IPS-18a (cell line): Measurements from ENCODE around the gene CBARP.
A peak's percentile ranks its signal among the peaks of the same experiment; 100 is the strongest.

Source experiments
- H3K27ac ChIP-seq: one replicate; pipeline ENCODE4 v1.5.1; 2013; ENCODE audit warnings: low read length
- H3K27me3 ChIP-seq: one replicate; pipeline ENCODE4 v1.6.1; 2013; ENCODE audit warnings: mild to moderate bottlenecking, low read length; ENCODE audit not compliant: control insufficient read depth, insufficient read depth
- H3K36me3 ChIP-seq: one replicate; pipeline ENCODE4 v1.6.1; 2013; ENCODE audit warnings: low read depth, low read length; ENCODE audit not compliant: control insufficient read depth
- H3K4me1 ChIP-seq: one replicate; pipeline ENCODE4 v1.6.1; 2013; ENCODE audit warnings: low read depth, low read length; ENCODE audit not compliant: control insufficient read depth
- H3K4me3 ChIP-seq: one replicate; pipeline ENCODE4 v1.5.1; 2013; ENCODE audit warnings: low read length
- H3K9ac ChIP-seq: one replicate; pipeline ENCODE4 v1.6.1; 2013; ENCODE audit warnings: mild to moderate bottlenecking, low read length, moderate library complexity
- H3K9me3 ChIP-seq: one replicate; pipeline ENCODE4 v1.6.1; 2013; ENCODE audit warnings: low read depth, low read length; ENCODE audit not compliant: control insufficient read depth

The CBARP gene

DNA sequence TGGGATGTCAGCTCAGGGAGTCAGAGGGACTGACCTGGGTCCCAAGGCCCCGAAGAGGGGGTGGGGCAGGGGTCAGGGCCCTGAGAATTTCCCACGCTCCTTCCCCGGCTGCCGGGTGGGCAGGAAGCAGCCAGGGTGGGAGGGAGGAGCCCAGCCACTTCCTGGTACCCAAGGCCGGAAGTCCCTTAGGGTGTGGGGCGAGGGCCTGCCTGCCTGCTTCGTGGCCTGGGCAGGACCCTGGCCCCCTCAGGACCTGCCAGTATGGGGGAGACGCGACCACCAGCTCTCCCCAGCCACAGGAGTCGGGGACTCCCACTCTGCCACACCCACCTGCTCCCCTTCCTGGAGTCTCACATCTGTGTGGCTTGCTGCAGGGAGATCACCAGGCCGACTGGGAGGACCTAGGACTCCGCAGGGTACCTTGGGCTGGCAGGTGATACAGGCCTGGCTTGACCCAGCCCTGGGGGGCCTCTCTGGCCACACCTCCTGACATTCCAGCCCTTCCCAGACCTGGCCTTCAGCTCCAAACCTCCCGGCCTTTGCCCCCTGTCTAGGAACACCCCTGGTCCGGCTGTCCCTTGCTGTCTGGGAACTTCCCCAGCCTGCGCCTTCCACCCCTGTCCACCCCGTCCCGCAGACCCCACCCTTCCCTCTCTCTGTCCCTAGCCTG, 21.5 kb upstream of the CBARP start:
- peaks cover 36% of the 10 kb centered on the region for H3K36me3 ChIP-seq
- H3K27ac ChIP-seq, result peak overlapping the region; percentile 45
- H3K4me3 ChIP-seq, result no peak overlapping the region

DNA sequence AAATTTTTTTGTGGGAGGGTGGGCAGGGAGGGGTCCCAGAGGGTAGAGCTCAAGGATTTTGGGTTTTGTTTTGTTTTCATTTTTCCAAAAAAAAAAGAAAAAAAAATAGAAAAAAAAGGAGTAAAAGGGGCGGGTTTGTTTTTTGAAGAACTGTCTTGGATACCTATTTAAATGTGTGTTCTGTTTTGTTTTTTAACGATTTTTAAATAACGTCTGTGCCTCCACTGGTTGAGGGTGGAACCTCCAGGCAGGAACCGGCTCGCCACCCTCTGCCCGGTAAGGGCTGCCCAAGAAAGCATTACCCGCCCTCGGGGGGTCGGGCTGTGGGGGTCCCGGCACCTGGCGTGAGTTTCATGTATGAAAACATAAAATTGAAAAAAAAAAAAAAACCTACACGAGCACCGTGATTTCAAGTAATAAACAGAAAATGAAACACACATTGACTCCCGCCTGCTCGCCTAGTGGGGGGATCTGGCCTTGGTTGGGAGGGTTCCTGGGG, 21.0 kb upstream of the CBARP start:
- Histone ChIP-seq H3K36me3 (peaks cover 40% of the 10 kb centered on the region), H3K27ac (no peak overlapping the region), H3K9me3 (no peaks in the 10 kb centered on the region), H3K27me3 (no peaks in the 10 kb centered on the region), H3K4me1 (peaks cover 30% of the 10 kb centered on the region), H3K4me3 (no peak overlapping the region), H3K9ac (no peak overlapping the region)

More for the DNA sequence above, 21.5 kb upstream of the CBARP start:
- Histone ChIP-seq H3K27me3 (no peaks in the 10 kb centered on the region), H3K9me3 (no peaks in the 10 kb centered on the region), H3K9ac (peak overlapping the region; percentile 5), H3K4me1 (peaks cover 30% of the 10 kb centered on the region)

DNA sequence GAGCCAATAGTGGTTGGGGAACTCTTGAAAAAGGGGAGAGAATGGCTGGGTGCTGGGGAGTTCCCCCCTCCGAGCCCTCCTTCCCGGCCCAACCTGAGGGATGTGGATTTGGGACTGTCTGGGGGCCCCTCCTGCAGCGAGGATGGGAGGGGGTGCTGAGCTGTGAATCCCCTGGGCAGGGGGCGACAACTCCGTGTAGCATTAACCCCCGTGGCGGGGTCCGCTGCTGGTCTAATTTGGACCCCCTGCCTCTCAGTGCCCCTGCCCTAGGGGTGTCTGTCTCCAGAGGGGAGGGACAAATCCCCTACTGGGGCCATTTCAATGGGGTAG, 20.3 kb upstream of the CBARP start:
- H3K4me3 ChIP-seq, result no peak overlapping the region
- no peak overlapping the region for H3K27ac ChIP-seq
- no peak overlapping the region for H3K9ac ChIP-seq
- H3K4me1 ChIP-seq, result peaks cover 29% of the 10 kb centered on the region
- H3K36me3 ChIP-seq, result peaks cover 40% of the 10 kb centered on the region
- no peaks in the 10 kb centered on the region for H3K9me3 ChIP-seq
- H3K27me3 ChIP-seq, result no peaks in the 10 kb centered on the region

- Histone ChIP-seq H3K9ac (no peak overlapping the region), H3K4me1 (peaks cover 24% of the 10 kb centered on the region)
These were observed 19.8 kb upstream of the CBARP start for GRCh38 chr19:1257475-1258162.

GRCh38 chr19:1256646-1257474, 19.1 kb upstream of the CBARP start:
- peaks cover 41% of the 10 kb centered on the region for H3K36me3 ChIP-seq
- H3K27me3 ChIP-seq, result no peaks in the 10 kb centered on the region
- no peak overlapping the region for H3K9ac ChIP-seq
- no peaks in the 10 kb centered on the region for H3K9me3 ChIP-seq
- H3K4me1 ChIP-seq, result peaks cover 16% of the 10 kb centered on the region
- H3K27ac ChIP-seq, result no peak overlapping the region
- H3K4me3 ChIP-seq, result no peak overlapping the region

More at GRCh38 chr19:1257475-1258162, 19.8 kb upstream of the CBARP start:
- Histone ChIP-seq H3K27ac (no peak overlapping the region), H3K4me3 (no peak overlapping the region), H3K9me3 (no peaks in the 10 kb centered on the region), H3K36me3 (peaks cover 40% of the 10 kb centered on the region), H3K27me3 (no peaks in the 10 kb centered on the region)

DNA sequence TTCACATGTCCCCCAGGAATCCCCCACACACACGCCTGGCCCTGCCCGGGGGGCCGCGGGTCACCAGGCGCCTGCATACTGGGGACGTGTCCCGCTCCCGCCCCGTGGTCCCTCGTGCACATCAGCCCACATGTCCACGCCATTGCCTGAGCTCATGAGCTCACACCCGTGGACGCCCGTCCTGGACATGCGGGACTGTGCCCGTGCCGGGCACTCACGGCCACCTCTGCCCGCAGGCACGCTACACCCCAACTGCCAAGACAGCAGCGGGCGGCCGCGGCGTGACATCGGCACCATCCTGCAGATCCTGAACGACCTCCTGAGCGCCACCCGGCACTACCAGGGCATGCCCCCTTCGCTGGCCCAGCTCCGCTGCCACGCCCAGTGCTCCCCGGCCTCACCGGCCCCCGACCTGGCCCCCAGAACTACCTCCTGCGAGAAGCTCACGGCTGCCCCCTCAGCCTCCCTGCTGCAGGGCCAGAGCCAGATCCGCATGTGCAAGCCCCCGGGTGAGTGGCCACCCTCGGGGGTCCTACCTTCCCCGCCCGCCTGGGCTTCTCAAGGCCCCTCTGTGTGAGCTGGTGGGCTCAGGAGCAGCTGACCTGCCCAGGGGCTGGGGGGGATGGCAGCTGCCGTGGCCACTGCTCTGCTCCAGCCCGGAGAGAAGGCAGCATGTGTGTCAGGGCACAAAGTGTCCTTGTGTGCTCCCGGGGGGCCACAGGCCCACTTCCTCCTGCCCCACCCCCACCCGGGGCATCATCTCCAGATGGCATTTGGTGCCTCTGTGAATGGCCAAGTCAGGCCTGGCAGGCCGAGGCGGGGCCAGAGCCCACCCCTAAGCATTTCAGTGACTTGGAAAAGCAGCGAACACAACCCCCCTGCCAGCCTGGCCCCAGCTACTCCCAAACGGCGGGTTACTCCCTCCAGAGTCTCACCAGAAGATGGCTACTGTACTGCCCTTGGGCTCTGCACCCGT, 17.7 kb upstream of the CBARP start:
- H3K9me3 ChIP-seq, result no peaks in the 10 kb centered on the region
- H3K27me3 ChIP-seq, result no peaks in the 10 kb centered on the region
- no peak overlapping the region for H3K9ac ChIP-seq
- H3K4me1 ChIP-seq, result peaks cover 13% of the 10 kb centered on the region
- no peak overlapping the region for H3K4me3 ChIP-seq
- H3K27ac ChIP-seq, result no peak overlapping the region
- peaks cover 47% of the 10 kb centered on the region for H3K36me3 ChIP-seq

- H3K4me3 ChIP-seq, result no peak overlapping the region
- H3K4me1 ChIP-seq, result peaks cover 8% of the 10 kb centered on the region
- no peak overlapping the region for H3K27ac ChIP-seq
- H3K9ac ChIP-seq, result no peak overlapping the region
- no peaks in the 10 kb centered on the region for H3K27me3 ChIP-seq
- no peaks in the 10 kb centered on the region for H3K9me3 ChIP-seq
- H3K36me3 ChIP-seq, result peaks cover 47% of the 10 kb centered on the region
These were observed 16.9 kb upstream of the CBARP start for GRCh38 chr19:1254530-1255185.

DNA sequence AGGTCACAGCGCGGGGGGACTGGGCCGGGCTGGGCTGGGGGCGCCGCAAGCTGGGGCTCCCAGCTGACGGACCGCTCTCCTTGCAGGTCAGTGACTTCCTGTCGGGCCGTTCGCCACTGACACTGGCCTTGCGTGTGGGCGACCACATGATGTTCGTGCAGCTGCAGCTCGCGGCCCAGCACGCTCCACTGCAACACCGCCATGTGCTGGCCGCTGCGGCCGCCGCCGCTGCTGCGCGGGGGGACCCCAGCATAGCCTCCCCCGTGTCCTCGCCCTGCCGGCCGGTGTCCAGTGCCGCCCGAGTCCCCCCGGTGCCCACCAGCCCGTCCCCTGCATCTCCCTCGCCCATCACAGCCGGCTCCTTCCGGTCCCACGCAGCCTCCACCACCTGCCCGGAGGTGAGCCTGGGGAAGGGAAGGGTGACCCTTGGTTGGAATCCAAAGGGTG, 16.3 kb upstream of the CBARP start:
- no peak overlapping the region for H3K9ac ChIP-seq

DNA sequence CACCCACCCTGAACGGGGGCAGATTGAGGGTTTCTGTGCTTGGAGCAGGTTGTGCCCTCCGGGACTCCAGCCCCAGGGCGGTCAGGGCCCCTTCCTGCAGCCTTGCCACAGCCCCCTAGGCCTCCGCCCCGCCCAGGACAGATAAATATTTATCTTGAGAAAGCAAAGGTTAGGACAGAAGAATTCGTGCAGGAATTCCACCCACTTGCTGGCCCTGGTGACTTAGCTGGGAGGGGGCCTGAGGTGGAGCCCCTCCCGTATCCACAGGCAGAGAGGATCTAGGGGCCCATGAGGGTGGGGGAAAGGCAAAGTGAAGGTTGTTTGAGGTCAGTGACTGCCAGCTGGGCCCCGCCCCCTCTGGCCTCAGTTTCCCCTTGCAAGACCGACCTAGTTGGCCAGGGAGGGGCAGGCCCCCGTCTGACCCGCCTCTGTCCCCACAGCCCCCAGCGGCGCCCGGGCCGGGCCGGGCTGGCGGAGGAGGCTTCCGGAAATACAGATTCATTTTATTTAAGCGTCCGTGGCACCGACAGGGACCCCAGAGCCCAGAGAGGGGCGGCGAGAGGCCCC, 15.8 kb upstream of the CBARP start:
- Histone ChIP-seq H3K4me3 (no peak overlapping the region), H3K27me3 (no peaks in the 10 kb centered on the region), H3K36me3 (peaks cover 47% of the 10 kb centered on the region), H3K9ac (no peak overlapping the region), H3K9me3 (no peaks in the 10 kb centered on the region), H3K27ac (no peak overlapping the region), H3K4me1 (no peaks in the 10 kb centered on the region)

More for the DNA sequence above, 16.3 kb upstream of the CBARP start:
- Histone ChIP-seq H3K4me1 (peaks cover 4% of the 10 kb centered on the region), H3K27me3 (no peaks in the 10 kb centered on the region), H3K9me3 (no peaks in the 10 kb centered on the region), H3K4me3 (no peak overlapping the region), H3K27ac (no peak overlapping the region), H3K36me3 (peaks cover 47% of the 10 kb centered on the region)

GRCh38 chr19:1252821-1253513, 15.2 kb upstream of the CBARP start:
- Histone ChIP-seq H3K9me3 (no peaks in the 10 kb centered on the region), H3K4me1 (no peaks in the 10 kb centered on the region), H3K9ac (no peak overlapping the region), H3K4me3 (no peak overlapping the region), H3K27ac (no peak overlapping the region), H3K27me3 (no peaks in the 10 kb centered on the region), H3K36me3 (peaks cover 43% of the 10 kb centered on the region)
